ENCODE measurements around the gene FAM209B. TPM values are rescaled to one million over a fixed set of nuclear protein-coding genes. Genes with fewer than 3 reads are reported as not detected.

FAM209B gene
- total RNA-seq, 6 experiments from 2014 or later: 0.44 TPM; not detected in 5

Other genes starting within 250 kb of the FAM209B start
- gene FAM210B, start 174.3 kb upstream of the FAM209B start, total RNA-seq: 10 to 100 TPM; 31.6 to 66.5 (median 42.8) TPM
- 1 to 10 TPM; 1.5 to 7.4 (median 2.5) TPM for gene AURKA, start 141.0 kb upstream of the FAM209B start, total RNA-seq
- gene CSTF1, start 140.6 kb upstream of the FAM209B start, total RNA-seq: 10 to 100 TPM; 14.9 to 27.2 (median 16.6) TPM
- gene CASS4, start 121.0 kb upstream of the FAM209B start, total RNA-seq: 1 to 10 TPM in 2 of 6 experiments, under 1 TPM in 4; 0.66 to 2.1 (median 0.83) TPM
- gene RTF2, start 64.6 kb upstream of the FAM209B start, total RNA-seq: 10 to 100 TPM; 29.9 to 40.1 (median 32.6) TPM
- under 1 TPM in 2 of 6 experiments, not detected in 4; 0.24 to 0.37 TPM for gene FAM209A, start 8.5 kb upstream of the FAM209B start, total RNA-seq
- not detected for gene TFAP2C, start 96.1 kb downstream of the FAM209B start, total RNA-seq